Measurements from ENCODE around the gene DLGAP1.
"Not testable (repeated sequence)": the region's sequence is repeated elsewhere in the genome, so short reads cannot be mapped to it uniquely, and the experiment has no call there.

Gene DLGAP1

GRCh38 chr18:3495691-3496430 lies 959.2 kb downstream of the DLGAP1 start:
- no peak for DNase-seq (ENCODE audit: low spot score)

DNA sequence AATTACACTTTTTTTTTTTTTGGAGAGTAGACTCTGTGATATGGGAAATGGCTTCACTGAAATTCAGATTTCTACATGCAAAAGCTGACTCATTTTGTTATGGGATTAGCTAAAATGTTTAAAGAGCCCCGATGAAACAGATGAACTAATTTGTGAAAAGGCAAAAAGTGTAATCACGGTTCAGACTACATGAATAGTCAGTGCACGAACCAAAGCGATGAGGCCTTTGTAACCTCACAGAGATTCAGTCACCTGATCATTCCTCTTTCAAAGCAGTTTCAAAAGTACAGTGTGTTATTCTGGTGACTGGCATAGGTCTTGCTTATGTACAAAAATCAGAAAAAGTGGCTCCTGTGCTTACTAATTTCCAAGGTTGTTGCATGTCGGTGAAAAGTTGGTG lies 960.5 kb downstream of the DLGAP1 start:
- no peak for DNase-seq (ENCODE audit: low spot score)

GRCh38 chr18:3494245-3494526 lies 960.9 kb downstream of the DLGAP1 start:
- no peak for DNase-seq (ENCODE audit: low spot score)

DNA sequence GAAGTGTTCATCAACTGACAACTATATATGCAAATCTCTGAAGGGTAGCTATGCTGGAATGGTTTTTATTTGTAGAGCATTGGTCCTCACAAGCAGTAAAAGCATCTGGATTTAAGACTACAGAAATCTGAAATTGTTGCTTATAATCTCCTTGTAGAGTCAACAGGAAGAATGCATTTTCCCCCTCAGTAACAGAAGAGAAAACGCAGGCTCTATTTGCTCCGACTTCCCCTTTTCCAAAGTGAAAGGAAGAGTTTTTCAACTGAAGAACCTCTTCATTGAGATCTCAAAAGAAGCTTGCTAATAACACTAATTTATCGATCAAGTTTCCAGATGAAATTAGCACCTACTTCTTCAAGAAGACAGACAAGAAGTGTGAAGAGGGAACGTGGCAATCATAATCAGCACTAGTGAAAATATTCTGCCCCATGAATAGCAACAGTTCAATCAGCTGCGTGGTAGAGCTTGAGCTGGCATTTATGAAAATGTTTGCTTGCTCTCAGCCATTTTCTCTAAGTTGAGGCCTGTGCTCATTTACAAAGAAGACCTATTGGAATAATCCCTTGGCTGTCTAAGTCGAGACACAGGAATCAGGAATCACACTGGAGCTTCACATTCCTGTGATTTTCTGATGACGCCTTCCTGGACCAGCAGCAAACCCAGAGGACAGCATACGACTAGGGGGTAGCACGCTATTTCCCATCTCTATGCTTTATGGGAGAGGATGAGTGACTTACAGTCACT lies 961.4 kb downstream of the DLGAP1 start:
- no peak for DNase-seq (ENCODE audit: low spot score)

DNA sequence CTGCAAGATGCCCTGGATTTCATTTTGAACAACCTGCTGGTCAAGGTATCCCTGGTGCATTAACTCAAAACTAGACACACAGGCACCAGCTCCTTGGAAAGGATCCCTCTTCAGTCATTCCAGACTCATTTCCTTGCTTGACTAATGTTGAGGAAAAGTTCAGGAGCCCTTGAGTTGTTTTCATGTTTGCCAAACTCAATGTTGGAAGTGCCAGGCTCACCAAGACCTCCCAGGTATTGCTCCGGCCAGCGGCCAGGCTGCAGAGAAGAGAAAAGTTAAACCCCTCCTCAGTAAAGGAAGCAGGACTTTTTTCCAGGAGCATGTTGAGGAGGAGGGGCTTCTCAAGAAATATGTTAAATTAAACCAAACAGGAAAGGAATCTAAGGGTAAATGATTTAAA lies 962.4 kb downstream of the DLGAP1 start:
- no peak for DNase-seq (ENCODE audit: low spot score)

GRCh38 chr18:3491981-3492555 lies 963.0 kb downstream of the DLGAP1 start:
- no peak for DNase-seq (ENCODE audit: low spot score)

- no peak for DNase-seq (ENCODE audit: low spot score)
Observed at GRCh38 chr18:3489462-3489861, 965.6 kb downstream of the DLGAP1 start.

- DNase-seq (ENCODE audit: low spot score) = no peak
Observed at GRCh38 chr18:3486512-3486911, 968.6 kb downstream of the DLGAP1 start.

DNA sequence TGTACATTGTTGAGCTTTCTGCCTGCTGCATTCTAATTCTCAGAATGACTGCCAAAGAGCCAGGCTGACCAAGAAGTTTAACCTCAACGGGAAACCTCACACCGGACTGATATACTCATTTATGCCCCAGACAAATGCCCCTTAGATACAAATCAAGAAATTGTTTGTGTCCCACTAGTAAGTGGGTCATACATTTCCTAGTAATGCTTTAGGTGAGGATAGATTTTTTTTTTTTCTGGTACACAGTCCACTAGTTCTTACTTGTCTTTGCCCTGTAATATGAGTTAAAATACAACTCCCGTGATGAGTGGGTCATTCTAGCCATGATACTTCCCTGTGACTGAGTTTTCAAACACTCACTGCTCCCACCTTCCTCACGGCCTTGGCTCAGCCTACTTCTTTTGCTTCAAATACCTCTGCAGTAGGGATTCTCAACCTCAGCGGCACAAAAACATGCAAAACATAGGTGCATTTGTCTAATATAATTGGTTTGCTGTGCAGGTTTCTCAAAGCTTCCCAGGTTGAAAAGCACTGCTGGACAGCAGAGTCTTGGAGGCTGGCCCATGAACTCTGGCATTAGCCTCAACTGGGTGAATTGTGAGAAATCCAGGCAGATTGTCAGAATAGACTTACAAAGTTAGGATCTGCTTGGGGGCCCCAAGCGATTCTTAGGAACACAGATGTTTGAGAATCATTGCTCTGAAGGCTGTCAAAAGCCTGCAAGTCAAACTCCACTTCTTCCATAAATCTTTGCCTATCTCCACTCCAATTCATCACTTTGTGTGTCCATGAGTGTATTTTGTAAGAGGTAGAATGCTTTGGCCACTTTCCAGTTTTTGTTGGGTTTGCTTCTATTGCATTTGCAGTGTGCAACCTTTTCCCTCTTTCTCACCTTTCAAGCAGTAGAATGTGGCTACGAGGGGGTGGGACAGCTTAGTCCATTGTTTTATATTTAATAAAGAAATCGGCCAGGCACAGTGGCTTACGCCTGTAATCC lies 969.7 kb downstream of the DLGAP1 start:
- DNase-seq (ENCODE audit: low spot score) = no peak

DNA sequence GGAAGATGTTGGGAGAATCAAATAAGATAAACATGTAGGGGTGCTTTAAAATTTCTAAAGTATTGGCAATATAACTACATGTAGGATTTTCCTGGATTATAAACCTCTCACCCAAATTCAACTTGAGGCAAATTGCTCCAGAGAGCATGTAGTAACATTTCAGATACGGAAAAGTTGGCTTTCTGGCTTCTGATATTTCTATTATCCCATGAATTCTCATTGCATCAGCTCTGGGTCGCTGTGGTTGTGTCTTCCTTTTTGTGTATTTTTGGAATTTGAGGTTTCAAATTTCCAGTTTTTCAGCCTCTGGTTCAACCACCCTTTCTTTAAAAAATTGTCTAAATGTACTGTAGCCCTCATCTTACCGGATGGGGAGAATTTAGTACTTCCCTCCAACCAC lies 972.8 kb downstream of the DLGAP1 start:
- no peak for DNase-seq (ENCODE audit: low spot score)

GRCh38 chr18:3481696-3482210 lies 973.4 kb downstream of the DLGAP1 start:
- DNase-seq (ENCODE audit: low spot score) = no peak

- no peak for DNase-seq (ENCODE audit: low spot score)
Observed at GRCh38 chr18:3480827-3481573, 974.1 kb downstream of the DLGAP1 start.

- no peak for DNase-seq (ENCODE audit: low spot score)
Observed at GRCh38 chr18:3479978-3480509, 975.1 kb downstream of the DLGAP1 start.

DNA sequence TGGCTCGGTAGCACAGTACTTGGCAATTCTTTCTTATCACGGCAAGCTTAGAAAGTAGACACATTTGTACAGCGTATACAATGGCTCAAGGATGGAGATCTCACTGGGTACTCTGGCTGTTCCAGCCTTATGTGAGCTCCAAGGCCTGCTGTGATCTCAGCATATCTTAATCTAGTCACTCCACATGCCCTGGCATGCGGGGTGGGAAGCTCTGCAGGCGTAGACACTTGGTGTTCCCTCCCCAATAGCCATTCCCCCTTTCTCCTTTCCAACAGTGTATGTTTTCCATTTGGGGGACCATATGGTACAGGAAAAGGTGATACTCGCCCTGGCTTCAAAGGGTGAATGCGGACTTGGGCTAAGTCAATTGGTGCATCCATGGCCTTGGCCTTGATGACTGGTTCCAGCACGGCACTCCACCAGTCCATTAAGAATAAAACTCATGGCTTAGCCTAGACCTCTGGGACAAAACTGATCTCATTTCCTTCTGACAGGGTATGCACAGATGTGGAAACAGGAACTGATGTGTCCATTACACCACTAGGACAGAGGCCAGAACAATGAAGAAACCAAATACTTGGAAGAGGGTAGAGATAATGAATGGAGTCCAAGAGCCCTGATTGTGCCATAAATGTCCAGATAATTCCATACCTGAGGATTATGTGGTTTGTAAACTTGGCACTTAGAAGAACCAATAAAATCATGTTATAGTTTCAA lies 976.7 kb downstream of the DLGAP1 start:
- no peak for DNase-seq (ENCODE audit: low spot score)

DNA sequence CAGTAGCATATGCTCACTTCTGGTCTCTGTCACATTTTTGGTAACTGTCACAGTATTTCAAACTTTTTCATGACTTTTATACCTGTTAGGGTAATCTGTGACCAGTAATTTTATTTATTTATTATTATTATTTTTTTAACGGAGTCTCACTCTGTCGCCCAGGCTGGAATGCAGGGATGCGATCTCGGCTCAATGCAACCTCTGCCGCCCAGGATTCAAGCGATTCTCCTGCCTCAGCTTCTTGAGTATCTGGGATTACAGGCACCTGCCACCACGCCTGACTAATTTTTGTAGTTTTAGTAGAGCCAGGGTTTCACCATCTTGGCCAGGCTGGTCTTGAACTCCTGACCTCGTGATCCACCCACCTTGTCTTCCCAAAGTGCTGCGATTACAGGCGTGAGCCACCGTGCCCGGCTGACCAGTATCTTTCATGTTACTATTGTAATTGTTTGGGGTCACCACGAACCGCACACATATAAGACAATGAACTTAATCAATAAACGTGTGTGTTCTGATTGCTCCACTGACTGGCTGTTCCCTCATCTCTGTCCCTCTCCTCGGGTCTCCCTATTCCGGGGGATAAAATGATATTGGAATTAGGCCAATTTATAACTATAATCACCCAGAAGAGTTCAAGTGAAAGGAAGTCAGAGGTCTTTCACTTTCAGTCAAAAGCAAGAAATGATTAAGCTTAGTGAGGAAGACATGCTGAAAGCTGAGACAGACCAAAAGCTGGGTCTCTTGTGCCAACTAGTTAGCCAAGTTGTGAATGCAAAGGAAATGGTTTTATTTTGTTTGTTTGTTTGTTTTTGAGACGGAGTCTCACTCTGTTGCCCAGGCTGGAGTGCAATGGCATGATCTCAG lies 982.2 kb downstream of the DLGAP1 start:
- no peak for DNase-seq (ENCODE audit: low spot score)

DNA sequence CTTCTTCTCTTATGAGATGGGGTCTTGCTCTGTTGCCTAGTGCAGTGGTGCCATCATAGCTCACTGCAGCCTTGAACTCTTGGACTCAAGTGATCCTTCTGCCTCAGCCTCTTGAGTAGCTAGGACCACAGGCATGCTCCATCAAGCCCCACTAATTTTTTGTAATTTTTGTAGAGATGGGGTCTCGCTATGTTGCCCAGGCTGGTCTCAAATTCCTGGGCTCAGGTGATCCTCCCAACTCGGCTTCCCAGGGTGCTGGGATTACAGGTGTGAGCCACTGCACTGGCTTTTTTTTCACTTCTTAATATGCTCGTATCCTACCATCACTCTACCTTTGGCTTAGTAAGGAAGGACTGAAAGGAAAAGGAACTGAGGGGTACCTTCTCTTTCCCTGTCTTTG lies 983.0 kb downstream of the DLGAP1 start:
- DNase-seq (ENCODE audit: low spot score) = not testable (repeated sequence)

DNA sequence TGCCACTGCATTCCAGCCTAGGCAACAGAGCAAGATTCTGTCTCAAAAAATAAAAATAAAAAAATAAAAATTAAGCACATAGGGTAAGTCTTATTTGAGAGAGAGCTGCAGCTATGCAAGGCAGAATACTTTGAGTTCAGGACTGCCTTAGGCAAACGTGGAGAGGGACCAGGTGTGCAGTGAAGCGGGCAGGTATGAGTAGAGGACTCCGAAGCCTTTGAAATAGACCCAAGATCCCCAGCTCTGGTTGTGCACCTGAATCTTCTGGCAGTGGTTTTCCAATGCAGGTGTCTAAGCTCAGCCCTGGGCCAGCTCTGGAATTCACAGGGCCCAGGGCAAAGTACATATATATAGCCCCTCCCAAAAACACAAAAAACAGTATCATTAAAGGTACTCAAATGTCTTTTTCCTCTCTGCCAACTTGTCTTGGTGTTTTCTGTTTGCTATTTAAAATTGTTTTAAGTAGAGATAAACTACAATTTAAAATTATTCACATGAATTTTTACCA lies 983.9 kb downstream of the DLGAP1 start:
- no peak for DNase-seq (ENCODE audit: low spot score)

DNA sequence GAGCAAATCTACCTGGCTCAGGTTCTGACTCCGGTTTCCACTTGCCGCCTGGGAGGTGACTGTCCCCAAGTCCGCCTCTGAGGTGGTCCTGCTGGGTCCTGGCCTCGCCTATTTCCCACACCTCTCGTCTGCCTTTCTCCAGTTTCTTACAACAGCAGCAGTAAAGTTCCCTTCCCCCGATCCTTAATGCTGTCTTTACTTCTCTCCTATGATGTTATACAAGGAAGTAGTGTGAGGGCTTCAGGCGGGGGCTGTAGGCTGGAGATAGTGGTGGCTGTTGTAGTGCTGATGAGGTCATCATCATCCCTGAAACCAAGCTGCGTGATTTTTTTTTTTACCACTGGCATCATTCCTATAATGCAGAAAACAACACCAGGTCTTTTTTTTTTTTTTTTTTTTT lies 986.3 kb downstream of the DLGAP1 start:
- no peak for DNase-seq (ENCODE audit: low spot score)

DNA sequence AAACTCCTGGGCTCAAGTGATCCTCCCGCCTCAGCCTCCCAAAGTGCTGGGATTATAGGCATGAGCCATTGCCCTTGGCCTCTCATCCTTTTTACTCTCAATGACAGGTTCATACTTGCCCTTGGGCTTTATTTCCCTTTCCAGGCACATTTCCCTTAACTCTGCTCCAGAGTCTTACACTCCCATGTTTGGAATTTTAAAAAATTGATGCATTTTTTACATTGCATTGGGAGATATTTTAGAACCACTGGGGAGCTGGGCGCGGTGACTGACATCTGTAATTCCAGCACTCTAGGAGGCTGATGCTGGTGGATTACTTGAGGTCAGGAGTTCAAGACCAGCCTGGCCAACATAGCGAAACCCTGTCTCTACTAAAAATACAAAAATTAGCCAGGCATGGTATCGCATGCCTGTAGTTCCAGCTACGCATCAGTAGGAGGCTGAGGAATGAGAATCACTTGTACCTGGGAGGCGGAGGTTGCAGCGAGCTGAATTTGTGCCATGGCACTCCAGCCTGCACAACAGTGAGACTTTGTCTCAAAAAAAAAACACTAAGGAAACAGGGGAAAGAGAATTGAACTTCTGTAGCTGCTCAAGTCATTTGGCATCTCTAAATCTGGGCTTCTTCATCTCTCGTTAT lies 986.9 kb downstream of the DLGAP1 start:
- no peak for DNase-seq (ENCODE audit: low spot score)
